Upper lobe of left lung (tissue), 6 donors: ENCODE results near the gene PCYOX1L. TPM values are rescaled to one million over a fixed set of nuclear protein-coding genes. Genes with fewer than 3 reads are reported as not detected.

Experiments
- ATAC-seq, 2 donors: fragments of 200-7000 bp; cut with Tn5 transposase; one replicate each; pipeline ENCODE4 v1.9.1; 2022; ENCODE audit warnings: mild to moderate bottlenecking in 2 of 2, moderate library complexity in 2 of 2; ENCODE audit not compliant: low FRiP score in 2 of 2
- DNase-seq, 2 donors: peaks; one replicate each; pipeline ENCODE4 v3.0.0-alpha.2; 2019 to 2020
- H3K27ac ChIP-seq, 4 donors: fragments of 200-600 bp; sonication (generic); one replicate each; pipeline ENCODE4 v1.5.1; 2016 to 2019
- H3K27me3 ChIP-seq, 4 donors: fragments of 200-600 bp; sonication (generic); one replicate each; pipeline ENCODE4 v1.5.1; 2017 to 2019
- H3K36me3 ChIP-seq, 4 donors: fragments of 200-600 bp; sonication (generic); one replicate each; pipeline ENCODE4 v1.5.1; 2016 to 2019
- H3K4me1 ChIP-seq, 4 donors: fragments of 200-600 bp; sonication (generic); one replicate each; pipeline ENCODE4 v1.5.1; 2018 to 2019
- H3K4me3 ChIP-seq, 4 donors: fragments of 200-600 bp; sonication (generic); one replicate each; pipeline ENCODE4 v1.5.1; 2017 to 2019; ENCODE audit warnings: mild to moderate bottlenecking in 2 of 4, moderate library complexity in 1 of 4
- H3K9me3 ChIP-seq, 4 donors: fragments of 200-600 bp; sonication (generic); one replicate each; pipeline ENCODE4 v1.5.1; 2018 to 2019
- EP300 ChIP-seq, 4 donors: sonication (generic); formaldehyde crosslinking; IDR thresholded peaks; one replicate each; pipeline ENCODE4 v1.5.1; 2017; ENCODE audit warnings: antibody characterized with exemption in 4 of 4, control low read depth in 2 of 4
- POLR2A ChIP-seq, 4 donors: fragments of 450-650 bp; IDR thresholded peaks; one replicate each; pipeline ENCODE4 v1.5.1; 2016 to 2017; ENCODE audit warnings: antibody characterized with exemption in 4 of 4, mild to moderate bottlenecking in 2 of 4
- POLR2AphosphoS5 ChIP-seq, 2 donors: sonication (generic); formaldehyde crosslinking; IDR thresholded peaks; one replicate each; pipeline ENCODE4 v1.5.1; 2017; ENCODE audit warnings: antibody characterized with exemption in 2 of 2
- WGBS, 2 donors: methylation state at CpG; one replicate each; pipeline ENCODE4 v1.1.5; 2017 to 2018; 5-methylcytosine and 5-hydroxymethylcytosine counted together
- total RNA-seq, 6 donors: library from RNA; depleted of rRNA in 4 of 6; stranded (reverse); fragments of >200 nt in 4 of 6; gene quantifications; one replicate each; pipeline versions ENCODE4 v1.1.0 to v1.2.1, GENCODE V29; 2016 to 2021
- TF ChIP-seq, protein P1 (sequence below), 6 experiments: fragments of 450-650 bp in 4 of 6; fragments of 200-600 bp in 2 of 6; sonication (generic) in 2 of 6; IDR thresholded peaks; one replicate each; pipeline ENCODE4 v1.5.1; 2016 to 2019; ENCODE audit warnings: antibody characterized with exemption in 6 of 6
- donor health status: DM: no; HTN: no; CAD: no; lungs with moderate emphysema.
- donor health status: DM: no; HTN: yes; CAD: no; lungs with severe emphysema.

PCYOX1L gene
- total RNA-seq, 6 donors from 2014 or later = 3.2 to 10.1 (median 5.0) TPM

DNA sequence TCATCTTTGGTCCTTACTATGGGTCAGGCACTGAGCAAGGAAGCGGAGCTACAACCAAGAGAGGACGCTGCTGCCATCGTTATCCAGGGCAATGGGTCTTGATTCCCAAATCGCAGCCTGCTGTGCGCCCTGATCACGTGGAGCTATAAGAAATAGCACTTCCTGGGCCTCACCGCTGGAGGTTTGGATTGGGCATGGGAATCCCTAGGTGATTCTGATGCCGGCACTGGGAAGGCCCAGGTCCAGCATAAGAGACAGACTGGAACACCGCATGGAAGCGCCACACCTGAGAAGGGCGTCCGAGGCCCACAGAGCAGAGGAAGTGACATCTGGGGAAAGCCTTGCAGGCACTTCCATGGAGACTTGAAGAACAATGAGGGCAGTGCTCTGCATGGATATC, 18.3 kb downstream of the PCYOX1L start:
- DNase-seq (peak in 1 of 2 donors; percentile 15), ATAC-seq (no peak)
- H3K27ac ChIP-seq = no peak overlapping the region
- TF ChIP-seq, protein P1, sequence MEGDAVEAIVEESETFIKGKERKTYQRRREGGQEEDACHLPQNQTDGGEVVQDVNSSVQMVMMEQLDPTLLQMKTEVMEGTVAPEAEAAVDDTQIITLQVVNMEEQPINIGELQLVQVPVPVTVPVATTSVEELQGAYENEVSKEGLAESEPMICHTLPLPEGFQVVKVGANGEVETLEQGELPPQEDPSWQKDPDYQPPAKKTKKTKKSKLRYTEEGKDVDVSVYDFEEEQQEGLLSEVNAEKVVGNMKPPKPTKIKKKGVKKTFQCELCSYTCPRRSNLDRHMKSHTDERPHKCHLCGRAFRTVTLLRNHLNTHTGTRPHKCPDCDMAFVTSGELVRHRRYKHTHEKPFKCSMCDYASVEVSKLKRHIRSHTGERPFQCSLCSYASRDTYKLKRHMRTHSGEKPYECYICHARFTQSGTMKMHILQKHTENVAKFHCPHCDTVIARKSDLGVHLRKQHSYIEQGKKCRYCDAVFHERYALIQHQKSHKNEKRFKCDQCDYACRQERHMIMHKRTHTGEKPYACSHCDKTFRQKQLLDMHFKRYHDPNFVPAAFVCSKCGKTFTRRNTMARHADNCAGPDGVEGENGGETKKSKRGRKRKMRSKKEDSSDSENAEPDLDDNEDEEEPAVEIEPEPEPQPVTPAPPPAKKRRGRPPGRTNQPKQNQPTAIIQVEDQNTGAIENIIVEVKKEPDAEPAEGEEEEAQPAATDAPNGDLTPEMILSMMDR (IDR thresholded peaks at IDR 0.05) = no peak
- TF ChIP-seq POLR2A (IDR thresholded peaks at IDR 0.05) = no peak
- TF ChIP-seq EP300 (IDR thresholded peaks at IDR 0.05) = no peak
- TF ChIP-seq POLR2AphosphoS5 (IDR thresholded peaks at IDR 0.05) = no peak
- no peaks in the 10 kb centered on the region for H3K9me3 ChIP-seq
- no peak overlapping the region for H3K4me3 ChIP-seq
- H3K4me1 ChIP-seq = no peaks in the 10 kb centered on the region
- no peaks in the 10 kb centered on the region for H3K36me3 ChIP-seq
- H3K27me3 ChIP-seq = no peaks in the 10 kb centered on the region
- 94 to 100% methylated on average over 3 to 12 of the region's 12 CpGs for WGBS, 2 donors

DNA sequence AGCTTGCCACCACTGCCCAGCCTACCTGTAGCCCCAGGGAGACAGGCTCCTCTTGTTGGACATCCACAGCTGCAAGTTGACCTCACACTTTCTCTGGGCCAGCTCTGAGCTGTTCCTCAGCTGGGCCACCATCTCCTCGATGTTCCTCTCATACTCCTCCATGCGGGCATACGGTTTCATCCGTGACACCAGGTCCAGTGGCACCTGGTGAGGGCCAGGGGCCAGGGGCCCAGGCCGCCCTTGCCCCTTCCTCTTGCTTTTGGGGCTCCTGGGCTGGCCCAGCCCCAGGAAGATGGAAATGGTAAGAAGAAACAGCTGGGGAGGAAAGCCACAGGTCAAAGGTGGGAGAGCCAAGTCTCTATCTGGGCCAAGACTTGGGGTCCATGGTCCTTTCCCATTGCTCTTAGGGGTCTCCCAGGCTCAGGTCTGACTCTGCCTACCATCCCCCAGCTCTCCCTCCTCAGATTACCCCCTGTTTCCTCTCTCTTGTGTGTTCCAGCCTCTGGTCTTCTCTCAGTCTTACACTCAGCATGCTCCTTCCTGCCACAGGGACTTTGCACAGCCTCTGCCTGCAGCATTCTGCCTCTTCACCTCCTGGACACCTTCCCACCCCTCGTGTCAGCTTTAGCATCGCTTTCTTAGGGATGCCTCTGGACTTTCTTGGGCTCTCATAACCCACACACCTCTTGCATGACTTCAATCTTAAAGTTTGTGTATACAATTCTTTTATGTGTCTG, 19.0 kb downstream of the PCYOX1L start:
- TF ChIP-seq POLR2AphosphoS5 (IDR thresholded peaks at IDR 0.05) (no peak), POLR2A (IDR thresholded peaks at IDR 0.05) (no peak), EP300 (IDR thresholded peaks at IDR 0.05) (no peak)
- TF ChIP-seq, protein P1 (IDR thresholded peaks at IDR 0.05) = no peak
- H3K27ac ChIP-seq = no peak overlapping the region
- H3K9me3 ChIP-seq = no peaks in the 10 kb centered on the region
- no peaks in the 10 kb centered on the region for H3K36me3 ChIP-seq
- ATAC-seq = no peak
- H3K4me3 ChIP-seq = no peak overlapping the region
- 90 to 93% methylated on average over 5 to 7 of the region's 7 CpGs for WGBS, 2 donors
- H3K27me3 ChIP-seq = no peaks in the 10 kb centered on the region
- H3K4me1 ChIP-seq = peaks cover 0 to 7% (median 4%) of the 10 kb centered on the region in 4 donors
- peak in 1 of 2 donors; percentile 5 for DNase-seq

DNA sequence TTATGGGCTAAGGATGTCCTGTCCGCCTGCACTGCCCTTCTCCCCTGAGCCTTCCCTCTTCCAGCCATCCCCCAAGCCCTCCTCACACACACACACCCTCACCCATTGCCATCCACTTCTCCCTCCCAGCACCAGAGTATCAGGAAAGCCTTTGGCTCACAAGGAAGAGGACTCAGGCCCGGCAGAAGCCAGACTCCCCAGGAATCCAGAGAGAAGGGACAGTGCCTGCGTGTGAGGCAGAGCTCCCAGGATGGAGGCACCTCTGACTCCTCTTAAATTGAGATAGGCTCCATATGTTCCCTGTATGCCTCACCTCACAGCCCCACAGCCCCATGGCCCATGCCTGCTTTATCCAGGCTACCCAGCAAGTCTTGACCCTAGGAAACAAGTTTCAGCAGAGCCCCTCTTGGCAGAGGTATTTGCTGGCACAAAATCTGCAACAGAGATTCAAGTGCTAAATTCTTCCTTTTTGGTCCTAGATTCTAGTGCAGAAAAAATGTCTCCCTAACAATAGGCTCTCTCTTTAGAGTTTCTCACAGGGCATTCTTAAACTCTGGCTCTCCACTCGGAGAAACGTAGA, 20.5 kb downstream of the PCYOX1L start:
- H3K27ac ChIP-seq = no peak overlapping the region
- DNase-seq (no peak), ATAC-seq (no peak)
- H3K4me3 ChIP-seq = no peak overlapping the region
- no peaks in the 10 kb centered on the region for H3K36me3 ChIP-seq
- no peaks in the 10 kb centered on the region for H3K27me3 ChIP-seq
- no peaks in the 10 kb centered on the region for H3K9me3 ChIP-seq
- H3K4me1 ChIP-seq = peaks cover 6 to 22% (median 14%) of the 10 kb centered on the region in 4 donors
- TF ChIP-seq, protein P1 (IDR thresholded peaks at IDR 0.05) = no peak
- no peak for TF ChIP-seq EP300 (IDR thresholded peaks at IDR 0.05)
- no peak for TF ChIP-seq POLR2AphosphoS5 (IDR thresholded peaks at IDR 0.05)
- TF ChIP-seq POLR2A (IDR thresholded peaks at IDR 0.05) = no peak
- 68 to 78% methylated on average over 3 to 5 of the region's 5 CpGs for WGBS, 2 donors

DNA sequence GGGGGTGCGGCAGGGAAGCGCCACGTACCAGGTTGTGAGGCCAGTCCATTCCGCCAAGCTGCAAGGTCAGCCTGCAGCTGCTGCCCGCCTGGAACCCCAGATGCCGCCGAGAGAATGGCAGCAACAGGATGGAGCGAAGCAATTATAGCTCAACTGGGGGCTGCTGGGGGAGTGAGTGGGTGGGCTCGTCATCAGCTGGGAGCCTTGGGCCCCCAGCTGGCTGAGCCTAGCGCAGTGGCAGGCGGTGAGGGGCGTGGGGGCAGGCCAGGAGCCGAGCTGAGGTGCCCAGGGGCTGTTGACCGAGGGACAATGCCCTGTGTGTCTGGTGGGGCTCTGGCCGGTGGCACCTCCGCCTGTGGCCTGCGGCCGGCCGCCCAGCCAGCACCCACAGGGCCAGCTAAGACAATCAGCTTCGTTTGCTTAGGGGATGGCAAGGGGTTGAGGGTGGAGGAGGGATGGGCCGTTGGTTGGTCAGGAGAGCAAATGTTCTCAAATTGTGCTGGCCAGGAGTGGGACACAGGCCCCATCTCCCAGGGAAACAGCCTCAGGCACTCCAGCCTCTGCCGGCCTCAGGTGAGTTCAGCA, 21.4 kb downstream of the PCYOX1L start, which contains the start of gene IL17B:
IL17B (minus strand) TSS at position 116 of the 585 bp plus-strand sequence; CDS start at position 49, 67 bp downstream.
- DNase-seq = peak in 1 of 2 donors; percentile 78
- H3K4me1 ChIP-seq = peaks cover 9 to 29% (median 23%) of the 10 kb centered on the region in 4 donors
- H3K27me3 ChIP-seq = no peaks in the 10 kb centered on the region
- 88 to 91% methylated on average over 11 to 22 of the region's 22 CpGs for WGBS, 2 donors
- no peak for ATAC-seq
- TF ChIP-seq POLR2AphosphoS5 (IDR thresholded peaks at IDR 0.05) (no peak), EP300 (IDR thresholded peaks at IDR 0.05) (no peak), POLR2A (IDR thresholded peaks at IDR 0.05) (no peak)
- TF ChIP-seq, protein P1 (IDR thresholded peaks at IDR 0.05) = no peak
- H3K4me3 ChIP-seq = no peak within 1 kb of the TSS
- no peaks in the 10 kb centered on the region for H3K9me3 ChIP-seq
- no peaks in the 10 kb centered on the region for H3K36me3 ChIP-seq
- H3K27ac ChIP-seq = no peak within 1 kb of the TSS
